OCI-LY7 (cell line): Measurements from ENCODE around the gene KDM3B.

ENCODE experiments used
- CTCF ChIP-seq: fragments of 200-600 bp; sonication (generic); conservative IDR thresholded peaks from 2 replicates; pipeline ENCODE4 v1.5.1; 2014; ENCODE audit warnings: mild to moderate bottlenecking, antibody characterized with exemption, low read length, moderate library complexity, mixed read lengths
- EZH2phosphoT487 ChIP-seq: fragments of 200-600 bp; sonication (generic); IDR thresholded peaks from 2 replicates; pipeline ENCODE4 v1.6.1; 2018; ENCODE audit warnings: low read depth, borderline replicate concordance, mild to moderate bottlenecking, mixed run types, antibody characterized with exemption, low read length, moderate library complexity, mixed read lengths

- TF ChIP-seq CTCF (no peak), EZH2phosphoT487 (no peak)
These were observed 93.2 kb downstream of the KDM3B start for GRCh38 chr5:138445547-138446271.
